NB4 (cell line): ENCODE measurements around the gene LINC01488.

Source experiments
- DNase-seq: peaks from one replicate; pipeline ENCODE4 v3.0.0; 2010; ENCODE audit warnings: low read depth
- H3K4me3 ChIP-seq: one replicate; pipeline ENCODE4 v1.5.1; 2011; ENCODE audit warnings: mild to moderate bottlenecking, low read depth, low read length, moderate library complexity
- CTCF ChIP-seq: IDR thresholded peaks from one replicate; pipeline ENCODE4 v1.5.1; 2012; ENCODE audit warnings: low read depth, low read length
- MAX ChIP-seq: IDR thresholded peaks from 2 replicates; pipeline ENCODE4 v1.6.1; 2011; ENCODE audit warnings: low read depth, low read length
- MYC ChIP-seq: IDR thresholded peaks from 2 replicates; pipeline ENCODE4 v1.6.1; 2011; ENCODE audit warnings: low read depth, low read length
- POLR2A ChIP-seq: IDR thresholded peaks from 2 replicates; pipeline ENCODE4 v1.6.1; 2011; ENCODE audit warnings: mild to moderate bottlenecking; ENCODE audit not compliant: insufficient read length; ENCODE audit errors: extremely low read depth

The LINC01488 gene

DNA sequence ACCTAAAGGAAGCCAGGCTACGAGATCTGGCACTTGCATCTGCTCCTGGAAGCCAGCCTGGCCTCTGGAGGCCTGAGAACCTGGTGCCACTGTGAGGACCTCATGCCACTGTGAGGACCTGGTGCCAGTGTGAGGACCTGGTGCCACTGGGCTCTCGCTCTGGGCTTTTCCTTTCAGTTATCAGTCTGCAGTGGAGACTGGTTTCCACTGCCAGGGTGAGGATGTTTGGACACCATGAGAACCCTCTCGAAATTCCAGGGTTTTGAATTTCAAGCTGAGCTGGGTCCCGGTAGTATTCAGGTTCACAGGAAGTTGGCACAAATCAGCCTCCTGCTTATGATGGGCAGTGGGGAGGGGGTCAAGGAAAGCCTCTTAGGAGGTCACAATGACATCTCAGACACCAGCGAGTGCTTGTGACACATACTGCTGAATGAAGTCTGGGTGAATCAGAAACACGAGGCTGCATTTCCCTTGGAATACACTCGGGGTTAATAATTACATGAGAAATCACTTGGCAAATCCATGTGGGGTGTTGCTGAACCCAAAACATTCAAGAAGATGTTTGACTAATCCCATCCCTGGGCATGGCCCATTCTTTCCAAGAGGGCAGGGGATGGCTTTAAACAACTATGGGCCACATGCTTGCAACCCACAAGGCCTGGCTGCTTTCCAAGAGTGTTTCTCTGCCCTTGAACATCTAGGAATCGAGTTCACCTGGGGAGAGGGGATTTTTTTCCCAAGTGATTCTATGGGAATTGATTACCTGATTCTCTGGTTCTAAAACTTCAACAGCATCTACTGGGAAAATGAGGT is 60.2 kb downstream of the LINC01488 start:
- no peak overlapping the region for H3K4me3 ChIP-seq
- DNase-seq, result no peak
- TF ChIP-seq MYC, result no peak
- TF ChIP-seq MAX, result no peak
- no peak for TF ChIP-seq CTCF
- no peak for TF ChIP-seq POLR2A

GRCh38 chr11:69542314-69543168 is 61.1 kb downstream of the LINC01488 start:
- DNase-seq, result no peak

More at GRCh38 chr11:69542314-69543168, 61.1 kb downstream of the LINC01488 start:
- H3K4me3 ChIP-seq, result no peak overlapping the region
- TF ChIP-seq POLR2A (no peak), MYC (no peak), MAX (no peak), CTCF (no peak)
